Hepatocyte (in vitro differentiated cells): Measurements from ENCODE around the gene PHACTR2. TPM values are rescaled to one million over a fixed set of nuclear protein-coding genes. Genes with fewer than 3 reads are reported as not detected.

Source experiments
- DNase-seq: peaks from one replicate; pipeline ENCODE4 v3.0.0-alpha.2; 2016; ENCODE audit warnings: low spot score
- H2AFZ ChIP-seq: fragments of 200-600 bp; sonication (generic); 2 replicates; pipeline ENCODE4 v1.6.0; 2016; ENCODE audit warnings: antibody characterized with exemption, mild to moderate bottlenecking
- H3K27ac ChIP-seq: fragments of 200-600 bp; sonication (generic); 2 replicates; pipeline ENCODE4 v1.5.1; 2016; ENCODE audit warnings: mild to moderate bottlenecking
- H3K27me3 ChIP-seq: fragments of 200-600 bp; sonication (generic); 2 replicates; pipeline ENCODE4 v1.6.1; 2016
- H3K36me3 ChIP-seq: fragments of 200-600 bp; sonication (generic); replicated peaks from 2 replicates; pipeline ENCODE4 v1.5.1; 2016; ENCODE audit warnings: low read depth; ENCODE audit not compliant: insufficient read depth
- H3K4me1 ChIP-seq: fragments of 200-600 bp; sonication (generic); 2 replicates; pipeline ENCODE4 v1.5.1; 2016; ENCODE audit warnings: mild to moderate bottlenecking, moderate library complexity; ENCODE audit not compliant: insufficient read depth
- H3K4me2 ChIP-seq: fragments of 200-600 bp; sonication (generic); 2 replicates; pipeline ENCODE4 v1.6.0; 2016
- H3K4me3 ChIP-seq: fragments of 200-600 bp; sonication (generic); 2 replicates; pipeline ENCODE4 v1.5.1; 2016; ENCODE audit warnings: mild to moderate bottlenecking
- H3K79me2 ChIP-seq: fragments of 200-600 bp; sonication (generic); 2 replicates; pipeline ENCODE4 v1.6.0; 2017; ENCODE audit warnings: mild to moderate bottlenecking
- H3K9me2 ChIP-seq: fragments of 200-600 bp; sonication (generic); replicated peaks from 2 replicates; pipeline ENCODE4 v1.6.0; 2017; ENCODE audit warnings: mild to moderate bottlenecking; ENCODE audit not compliant: insufficient read depth
- H3K9me3 ChIP-seq: fragments of 200-600 bp; sonication (generic); 2 replicates; pipeline ENCODE4 v1.5.1; 2016; ENCODE audit warnings: low read depth, mild to moderate bottlenecking
- H4K20me1 ChIP-seq: fragments of 200-600 bp; sonication (generic); 2 replicates; pipeline ENCODE4 v1.6.0; 2016; ENCODE audit warnings: mild to moderate bottlenecking; ENCODE audit not compliant: insufficient read depth, poor library complexity, severe bottlenecking
- CTCF ChIP-seq: fragments of 200-600 bp; sonication (generic); IDR thresholded peaks from 2 replicates; pipeline ENCODE4 v1.5.1; 2016; ENCODE audit warnings: antibody characterized with exemption, mild to moderate bottlenecking; ENCODE audit not compliant: poor library complexity
- EZH2 ChIP-seq: fragments of 200-600 bp; sonication (generic); IDR thresholded peaks from 2 replicates; pipeline ENCODE4 v1.6.1; 2016; ENCODE audit warnings: antibody characterized with exemption, mild to moderate bottlenecking, borderline replicate concordance
- EZH2phosphoT487 ChIP-seq: fragments of 200-600 bp; sonication (generic); IDR thresholded peaks from one replicate; pipeline ENCODE4 v1.6.1; 2018; ENCODE audit warnings: antibody characterized with exemption, mild to moderate bottlenecking, low read depth, moderate library complexity; ENCODE audit not compliant: unreplicated experiment, severe bottlenecking
- WGBS: methylation state at CpG from one replicate; pipeline ENCODE4 v1.1.6; 2016; ENCODE audit warnings: low lambda C conversion rate; ENCODE audit errors: missing lambda C conversion rate; 5-methylcytosine and 5-hydroxymethylcytosine counted together
- polyA plus RNA-seq: library from polyadenylated mRNA; unstranded; fragments of >200 nt; fragmentation: Nextera tagmentation; extraction: Ambion mirVana; gene quantifications from 2 replicates; pipeline ENCODE4 v1.2.1, GENCODE V29; 2016
- total RNA-seq: library from RNA; depleted of rRNA; stranded (reverse); fragments of >200 nt; gene quantifications from 2 replicates; pipeline ENCODE4 v1.2.3, GENCODE V29; 2014

The PHACTR2 gene
- total and polyA plus RNA-seq, 2 experiments from 2014 or later = 86.6 to 111 TPM

- Histone ChIP-seq H3K27ac (no peak overlapping the region), H3K4me1 (no peaks in the 10 kb centered on the region), H4K20me1 (no peaks in the 10 kb centered on the region), H3K4me3 (no peak overlapping the region), H3K27me3 (no peaks in the 10 kb centered on the region), H3K36me3 (no peaks in the 10 kb centered on the region), H3K79me2 (no peaks in the 10 kb centered on the region), H3K9me3 (no peaks in the 10 kb centered on the region), H3K9me2 (no peaks in the 10 kb centered on the region), H2AFZ (no peak overlapping the region), H3K4me2 (no peak overlapping the region)
- no peak for DNase-seq
- TF ChIP-seq CTCF = no peak
- TF ChIP-seq EZH2 = no peak
- no peak for TF ChIP-seq EZH2phosphoT487
Measured at GRCh38 chr6:143828572-143828971, 150.8 kb downstream of the PHACTR2 start.

GRCh38 chr6:143836150-143836549, 158.4 kb downstream of the PHACTR2 start:
- Histone ChIP-seq H3K4me1 (peaks cover 14% of the 10 kb centered on the region), H2AFZ (no peak overlapping the region), H3K27me3 (no peaks in the 10 kb centered on the region), H3K9me3 (no peaks in the 10 kb centered on the region), H3K4me3 (no peak overlapping the region), H3K79me2 (no peaks in the 10 kb centered on the region), H3K36me3 (no peaks in the 10 kb centered on the region), H3K4me2 (no peak overlapping the region), H3K27ac (peak overlapping the region; percentile 7), H3K9me2 (no peaks in the 10 kb centered on the region), H4K20me1 (no peaks in the 10 kb centered on the region)
- DNase-seq = no peak
- TF ChIP-seq EZH2phosphoT487 (no peak), CTCF (no peak), EZH2 (no peak)
- 77% methylated on average over 2 of the region's 2 CpGs for WGBS

GRCh38 chr6:143838395-143838794, 160.6 kb downstream of the PHACTR2 start:
- H3K9me3 ChIP-seq = no peaks in the 10 kb centered on the region
- TF ChIP-seq EZH2 (no peak), EZH2phosphoT487 (no peak), CTCF (no peak)
- peaks cover under 1% of the 10 kb centered on the region for H3K79me2 ChIP-seq
- no peaks in the 10 kb centered on the region for H3K27me3 ChIP-seq
- peak overlapping the region; percentile 66 for H3K27ac ChIP-seq
- H4K20me1 ChIP-seq = no peaks in the 10 kb centered on the region
- H3K4me3 ChIP-seq = no peak overlapping the region
- peak overlapping the region; percentile 2 for H3K4me2 ChIP-seq
- 56% methylated on average over 5 of the region's 5 CpGs for WGBS
- no peaks in the 10 kb centered on the region for H3K9me2 ChIP-seq
- peak; percentile 58 for DNase-seq
- H3K4me1 ChIP-seq = peaks cover 18% of the 10 kb centered on the region
- H2AFZ ChIP-seq = no peak overlapping the region
- H3K36me3 ChIP-seq = no peaks in the 10 kb centered on the region

GRCh38 chr6:143839196-143839595, 161.4 kb downstream of the PHACTR2 start:
- peak overlapping the region; percentile 66 for H3K27ac ChIP-seq
- no peak for DNase-seq

More at GRCh38 chr6:143839196-143839595, 161.4 kb downstream of the PHACTR2 start:
- Histone ChIP-seq H3K4me2 (peak overlapping the region; percentile 2), H3K79me2 (peaks cover 9% of the 10 kb centered on the region), H3K9me2 (no peaks in the 10 kb centered on the region), H3K27me3 (no peaks in the 10 kb centered on the region), H3K4me1 (peaks cover 18% of the 10 kb centered on the region), H4K20me1 (no peaks in the 10 kb centered on the region), H2AFZ (no peak overlapping the region), H3K9me3 (no peaks in the 10 kb centered on the region), H3K4me3 (no peak overlapping the region), H3K36me3 (no peaks in the 10 kb centered on the region)
- no peak for TF ChIP-seq EZH2
- no peak for TF ChIP-seq CTCF
- no peak for TF ChIP-seq EZH2phosphoT487
- WGBS = 77% methylated on average over 4 of the region's 4 CpGs
